ENCODE results near the gene STK39.
A peak's percentile ranks its signal among the peaks of the same experiment; 100 is the strongest.
"Not testable (repeated sequence)": the region's sequence is repeated elsewhere in the genome, so short reads cannot be mapped to it uniquely, and the experiment has no call there.

STK39 gene

GRCh38 chr2:168247341-168248261, at the start of gene STK39:
TSS of gene STK39 (minus strand) at chr2:168247595. CDS start at chr2:168247435, 160 bp downstream.
- peak; percentile 74 for DNase-seq (ENCODE audit: low read depth)

DNA sequence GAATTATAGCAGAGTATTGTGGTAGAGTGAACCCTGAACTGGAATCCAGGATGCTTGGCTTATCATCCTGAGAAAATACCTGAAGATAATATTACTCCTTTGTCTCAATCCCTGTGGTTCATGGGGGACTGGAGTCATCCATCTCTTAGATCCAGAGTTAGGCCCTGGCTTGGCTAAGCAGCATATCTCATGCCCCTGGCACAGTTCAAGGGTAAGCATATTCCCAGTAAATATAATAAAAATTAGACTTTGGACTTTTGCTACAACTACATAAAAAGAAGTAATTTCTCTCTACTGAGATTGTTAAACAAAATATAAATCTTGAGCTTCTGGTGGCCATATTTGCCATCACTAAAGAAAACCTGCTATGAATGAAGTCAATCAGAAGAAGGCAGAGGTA, 47.7 kb upstream of the STK39 start:
- no peak for DNase-seq (ENCODE audit: low read depth)

GRCh38 chr2:168294409-168294808, 47.0 kb upstream of the STK39 start:
- no peak for DNase-seq (ENCODE audit: low read depth)

DNA sequence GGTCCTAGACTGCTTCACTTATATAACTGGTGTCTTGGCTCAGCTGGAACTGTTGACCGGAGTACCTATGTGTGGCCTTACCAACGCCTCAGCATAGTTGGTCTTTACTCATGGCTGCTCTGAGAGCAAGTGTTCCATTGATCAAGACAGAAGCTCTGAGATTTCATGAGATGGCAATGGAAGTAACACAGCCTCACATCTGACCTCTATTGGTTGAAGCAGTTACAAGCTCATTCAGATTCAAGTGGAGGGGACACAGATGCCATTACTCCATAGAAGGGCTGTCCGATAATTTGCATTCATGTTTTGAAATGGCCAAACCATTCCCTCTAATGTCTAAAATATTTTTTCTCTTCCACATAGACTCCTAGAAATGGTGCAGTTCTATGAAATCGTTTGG, 46.4 kb upstream of the STK39 start:
- no peak for DNase-seq (ENCODE audit: low read depth)

- no peak for DNase-seq (ENCODE audit: low read depth)
These were observed 43.0 kb upstream of the STK39 start for GRCh38 chr2:168290391-168290790.

- no peak for DNase-seq (ENCODE audit: low read depth)
These were observed 42.5 kb upstream of the STK39 start for GRCh38 chr2:168289880-168290279.

DNA sequence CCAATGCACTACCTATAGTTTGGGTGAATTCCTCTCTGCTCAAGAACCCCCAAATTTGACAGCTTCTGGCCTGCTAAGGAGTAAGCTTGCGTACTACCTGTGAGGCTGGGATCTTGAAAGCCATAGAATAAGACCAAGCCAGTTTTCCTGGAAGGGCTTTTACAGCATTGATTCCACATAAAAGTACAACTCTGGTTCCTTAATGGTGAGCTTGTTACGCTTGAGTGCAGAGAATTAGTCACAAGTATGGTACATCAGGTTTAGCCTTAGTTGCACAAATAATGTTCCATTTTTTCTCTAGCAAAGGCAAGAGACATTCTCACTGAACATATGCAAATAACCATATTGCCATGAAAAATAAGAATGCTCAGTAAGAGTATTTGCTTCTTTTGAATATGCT, 39.1 kb upstream of the STK39 start:
- no peak for DNase-seq (ENCODE audit: low read depth)

- no peak for DNase-seq (ENCODE audit: low read depth)
These were observed 31.1 kb upstream of the STK39 start for GRCh38 chr2:168278424-168278888.

- no peak for DNase-seq (ENCODE audit: low read depth)
These were observed 29.9 kb upstream of the STK39 start for GRCh38 chr2:168277276-168277675.

GRCh38 chr2:168272225-168272624, 24.8 kb upstream of the STK39 start:
- no peak for DNase-seq (ENCODE audit: low read depth)

GRCh38 chr2:168262926-168263325, 15.5 kb upstream of the STK39 start:
- DNase-seq (ENCODE audit: low read depth), result not testable (repeated sequence)

DNA sequence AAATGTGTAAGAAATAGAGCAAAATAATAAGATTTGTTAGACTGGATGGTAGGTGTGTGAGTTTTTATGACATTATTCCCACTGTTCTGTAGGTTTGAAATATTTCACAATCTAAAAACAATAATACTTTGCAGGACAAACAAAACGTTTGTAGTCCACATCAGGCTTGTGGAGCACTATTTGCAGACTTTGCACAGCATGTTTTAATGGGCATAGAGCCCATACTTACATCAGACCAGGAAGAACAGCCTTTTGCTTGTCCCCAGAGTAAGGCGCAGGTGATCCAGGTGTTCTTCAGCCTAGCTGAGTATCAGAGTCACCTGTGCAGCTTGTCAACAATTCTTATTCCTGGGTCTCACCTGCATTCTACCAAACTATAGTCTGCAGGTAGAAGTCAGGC, 9.1 kb upstream of the STK39 start:
- DNase-seq (ENCODE audit: low read depth), result no peak

DNA sequence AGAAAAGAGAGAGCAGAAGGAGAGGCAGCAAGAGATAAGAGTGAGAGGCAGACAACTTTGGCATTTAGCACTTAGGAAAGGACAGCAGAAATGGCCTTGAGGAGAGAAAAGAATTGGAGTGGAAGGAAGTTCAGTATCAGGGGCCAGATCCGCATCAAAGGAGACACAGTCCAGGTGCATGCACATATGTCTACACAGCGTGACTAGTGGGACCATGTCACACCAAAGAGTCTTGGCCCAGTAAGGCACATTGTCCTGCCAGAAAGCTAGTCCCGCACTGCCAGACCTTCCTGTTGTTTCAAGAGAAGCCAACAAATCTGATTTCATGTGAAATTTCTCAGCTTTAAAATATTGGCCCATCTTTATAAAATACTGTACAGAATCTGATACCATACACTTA, 8.5 kb upstream of the STK39 start:
- DNase-seq (ENCODE audit: low read depth), result no peak

- DNase-seq (ENCODE audit: low read depth), result no peak
These were observed 7.7 kb upstream of the STK39 start for GRCh38 chr2:168255103-168255502.

DNA sequence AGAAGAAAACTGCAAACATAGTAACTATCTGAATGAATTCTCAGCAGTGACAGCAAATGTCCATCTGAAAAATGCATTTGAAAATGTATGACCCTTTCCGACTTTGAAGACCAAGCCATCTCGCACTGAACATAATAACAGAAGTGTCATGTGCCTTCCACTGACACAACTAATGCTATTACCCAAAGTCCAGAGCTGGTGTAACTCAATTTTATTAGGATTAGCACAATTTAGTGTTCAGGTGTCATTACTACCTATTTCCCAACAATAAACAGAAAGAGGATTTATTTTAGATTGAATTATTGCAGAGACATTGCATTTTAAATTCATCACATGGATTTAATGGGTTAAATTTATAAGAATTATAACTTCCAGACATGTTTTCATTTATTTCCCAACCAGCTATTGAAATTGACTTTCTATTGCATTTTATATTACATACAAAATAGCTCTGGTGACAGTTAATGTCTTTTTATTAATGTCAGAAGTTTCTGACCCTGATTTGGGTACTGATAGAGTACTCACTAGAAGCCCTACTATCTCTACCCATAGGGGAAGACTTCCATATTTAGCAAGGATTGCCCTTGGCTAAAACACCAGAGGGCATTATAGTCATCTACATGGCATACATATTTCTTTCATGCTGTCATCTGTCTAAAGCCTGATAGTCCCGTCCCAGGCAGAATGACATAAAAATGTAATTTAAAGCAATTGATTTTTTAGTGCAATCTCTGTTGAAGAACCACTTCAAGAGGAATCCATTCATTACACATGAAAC, 7.0 kb upstream of the STK39 start:
- no peak for DNase-seq (ENCODE audit: low read depth)

DNA sequence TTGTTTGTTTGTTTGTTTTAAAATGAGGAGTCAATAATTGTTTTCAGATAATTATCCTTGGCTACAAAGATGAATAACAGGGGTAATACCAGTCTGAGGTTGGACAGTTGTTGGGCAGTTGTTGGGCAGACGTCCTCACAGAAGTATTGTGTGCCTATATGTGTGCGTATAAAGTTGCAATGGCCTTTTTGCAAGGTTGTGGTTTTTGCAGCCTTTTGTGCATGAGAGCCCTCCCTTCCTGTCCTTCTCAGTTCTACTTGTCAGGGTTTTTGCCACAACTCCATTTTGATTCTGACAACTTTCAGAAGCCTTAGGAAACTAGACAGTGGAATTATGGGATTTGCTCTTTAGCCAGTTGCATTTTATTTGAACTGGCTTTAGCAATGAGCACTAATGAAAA, 6.0 kb upstream of the STK39 start:
- no peak for DNase-seq (ENCODE audit: low read depth)

- no peak for DNase-seq (ENCODE audit: low read depth)
These were observed 5.6 kb upstream of the STK39 start for GRCh38 chr2:168252976-168253375.

DNA sequence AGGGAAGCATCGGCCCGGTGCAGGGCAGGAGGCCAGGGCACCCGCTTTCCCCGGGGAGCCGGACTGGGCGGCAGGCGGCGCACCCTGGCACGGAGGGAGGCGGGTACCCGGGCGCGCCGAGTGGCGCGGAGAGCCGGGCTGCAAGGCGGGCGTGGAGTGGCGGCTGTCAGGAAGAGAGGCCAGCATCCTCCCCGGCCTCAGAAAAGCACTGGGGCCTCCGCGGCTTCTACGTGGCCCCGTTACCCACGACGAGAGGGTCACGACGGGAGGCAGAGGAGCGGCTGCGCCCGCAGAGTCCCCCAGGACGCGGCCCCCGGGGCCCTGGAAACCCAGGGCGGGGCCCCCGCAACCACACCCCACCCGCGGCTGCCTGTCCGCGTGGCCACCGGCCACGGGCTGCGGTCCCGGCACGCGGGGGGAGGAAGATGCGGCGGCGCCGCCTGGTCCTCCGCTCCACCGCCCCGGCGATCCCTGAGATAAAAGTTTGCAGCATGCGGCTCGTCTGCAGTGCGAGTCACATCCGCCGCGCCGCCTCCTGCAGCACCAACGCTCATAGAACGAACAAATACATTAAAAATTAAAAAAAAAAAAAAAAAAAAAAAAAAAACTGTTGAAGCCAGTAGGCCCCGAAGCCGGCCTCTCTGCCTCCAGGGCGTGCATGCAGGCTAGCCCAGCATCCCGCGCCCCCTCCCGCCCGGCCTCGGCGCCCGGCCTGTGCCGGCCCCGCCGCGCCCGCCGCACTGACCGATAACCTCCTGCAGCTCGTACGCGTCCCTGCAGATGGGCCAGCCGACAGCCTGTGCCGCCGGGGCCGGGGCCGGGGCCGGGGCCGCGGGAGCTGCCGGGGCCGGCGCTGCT, 683 bp downstream of the STK39 start:
- peak; percentile 62 for DNase-seq (ENCODE audit: low read depth)

- no peak for DNase-seq (ENCODE audit: low read depth)
These were observed 1.3 kb downstream of the STK39 start for GRCh38 chr2:168246072-168246482.

DNA sequence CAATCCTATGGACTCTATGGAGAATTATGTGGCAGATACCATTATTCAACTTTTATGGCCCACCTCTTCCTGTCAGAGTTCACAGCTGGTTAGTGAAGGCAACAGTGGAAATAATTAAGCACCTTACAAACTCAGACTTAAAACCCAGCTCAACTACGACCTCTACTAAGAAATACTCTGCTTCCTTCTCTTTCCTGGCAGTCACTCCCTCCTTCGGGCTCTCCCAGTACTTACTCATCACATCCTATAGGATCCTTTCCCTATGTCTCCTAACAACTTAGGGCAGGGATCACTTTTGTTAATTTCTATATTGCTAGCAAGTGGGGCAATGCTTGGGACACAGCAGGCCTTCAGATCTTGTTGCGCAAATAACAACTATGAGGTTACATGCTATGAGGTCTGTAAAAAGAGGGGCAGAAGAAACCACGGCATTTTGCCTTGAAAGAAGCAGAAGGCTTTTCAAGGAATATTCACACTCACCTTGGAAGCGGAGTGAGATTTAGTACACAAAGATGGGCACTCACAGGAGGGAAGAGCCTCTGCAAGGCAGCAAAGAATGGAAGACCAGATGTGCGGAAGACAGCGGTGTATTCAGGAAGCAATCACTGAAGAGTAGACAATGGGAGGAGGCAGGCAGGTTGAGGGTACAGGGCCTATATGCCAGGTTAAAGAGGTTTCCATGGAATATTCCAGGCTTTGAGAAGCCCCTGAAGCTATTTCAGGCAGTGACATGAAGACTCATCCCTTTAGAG, 2.1 kb downstream of the STK39 start:
- DNase-seq (ENCODE audit: low read depth), result no peak

GRCh38 chr2:168244318-168244717, 3.1 kb downstream of the STK39 start:
- no peak for DNase-seq (ENCODE audit: low read depth)

All from stimulated activated CD8-positive, alpha-beta memory T cell treated with anti-CD3 and anti-CD28 coated beads, Interleukin-12 subunit alpha, Interleukin-12 subunit beta, amount 100 ng/mL, for 4 hours (primary cell).